ENCODE results near the gene NPIPA2.
"Not testable (repeated sequence)": the region's sequence is repeated elsewhere in the genome, so short reads cannot be mapped to it uniquely, and the experiment has no call there.

The NPIPA2 gene

GRCh38 chr16:14742273-14743128 lies at the start of gene NPIPA2:
TSS of gene NPIPA2 (plus strand) at chr16:14742533. CDS start at chr16:14748066, 5,533 bp downstream.
- DNase-seq, result not testable (repeated sequence)

- DNase-seq, result not testable (repeated sequence)
Measured at GRCh38 chr16:14694129-14694528, 48.2 kb upstream of the NPIPA2 start, which contains the start of gene PLA2G10. TSS of gene PLA2G10 (minus strand) at chr16:14694308. CDS start at chr16:14694229, 79 bp downstream.

- DNase-seq, result not testable (repeated sequence)
Measured at GRCh38 chr16:14701859-14702258, 40.5 kb upstream of the NPIPA2 start.

GRCh38 chr16:14702672-14703071 lies 39.7 kb upstream of the NPIPA2 start:
- not testable (repeated sequence) for DNase-seq

GRCh38 chr16:14703156-14704011 lies 38.9 kb upstream of the NPIPA2 start, which contains the start of gene NPIPA3:
TSS of gene NPIPA3 (plus strand) at chr16:14703411. CDS start at chr16:14708944, 5,533 bp downstream.
- DNase-seq, result not testable (repeated sequence)

GRCh38 chr16:14733233-14733632 lies 9.1 kb upstream of the NPIPA2 start:
- DNase-seq, result not testable (repeated sequence)

- DNase-seq, result not testable (repeated sequence)
Measured at GRCh38 chr16:14740832-14741385, 1.4 kb upstream of the NPIPA2 start.

- not testable (repeated sequence) for DNase-seq
Measured at GRCh38 chr16:14741794-14742193, 539 bp upstream of the NPIPA2 start.

GRCh38 chr16:14773654-14774053 lies 31.3 kb downstream of the NPIPA2 start:
- DNase-seq, result not testable (repeated sequence)

GRCh38 chr16:14775624-14776023 lies 33.3 kb downstream of the NPIPA2 start:
- DNase-seq, result not testable (repeated sequence)

GRCh38 chr16:14776763-14777162 lies 34.4 kb downstream of the NPIPA2 start:
- not testable (repeated sequence) for DNase-seq

- not testable (repeated sequence) for DNase-seq
Measured at GRCh38 chr16:14779368-14779877, 37.1 kb downstream of the NPIPA2 start.

- DNase-seq, result not testable (repeated sequence)
Measured at GRCh38 chr16:14786180-14786579, 43.8 kb downstream of the NPIPA2 start.

- not testable (repeated sequence) for DNase-seq
Measured at GRCh38 chr16:14789577-14789976, 47.2 kb downstream of the NPIPA2 start.

GRCh38 chr16:14790320-14790956 lies 48.1 kb downstream of the NPIPA2 start:
- not testable (repeated sequence) for DNase-seq

- DNase-seq, result not testable (repeated sequence)
Measured at GRCh38 chr16:14792914-14793313, 50.6 kb downstream of the NPIPA2 start.

- not testable (repeated sequence) for DNase-seq
Measured at GRCh38 chr16:14797558-14797957, 55.2 kb downstream of the NPIPA2 start.

- not testable (repeated sequence) for DNase-seq
Measured at GRCh38 chr16:14803577-14803976, 61.2 kb downstream of the NPIPA2 start.

- DNase-seq, result not testable (repeated sequence)
Measured at GRCh38 chr16:14807184-14807678, 64.9 kb downstream of the NPIPA2 start.

GRCh38 chr16:14813890-14814289 lies 71.6 kb downstream of the NPIPA2 start:
- DNase-seq, result not testable (repeated sequence)
